HCT116 (cell line): ENCODE measurements around the gene KATNBL1. TPM values are rescaled to one million over a fixed set of nuclear protein-coding genes. Genes with fewer than 3 reads are reported as not detected.

Experiments
- ATAC-seq: fragments of 200-7000 bp; cut with Tn5 transposase; 2 replicates; pipeline ENCODE4 v1.9.1; 2020; ENCODE audit warnings: mild to moderate bottlenecking, moderate library complexity
- BruUV-seq: library from RNA; stranded (reverse); fragments of 400-500 nt; replicated peaks from 2 replicates; lab custom pipeline; 2021; lab: Mats Ljungman, UMichigan
- CTCF ChIA-PET: fragments of 300-600 bp; sonication (Branson Sonifier 250); formaldehyde crosslinking; loops from one replicate; lab custom pipeline; 2021; ENCODE audit warnings: antibody characterized with exemption; lab: Charles Lee
- POLR2A ChIA-PET: fragments of 300-600, 350-600 bp; sonication (Branson Sonifier 250); formaldehyde crosslinking; loops from one replicate; lab custom pipeline; 2021; ENCODE audit warnings: antibody characterized with exemption; lab: Charles Lee
- RAD21 ChIA-PET, 2 experiments: fragments of 300-600 bp; sonication (Branson Sonifier 250); formaldehyde crosslinking; loops; one replicate each; lab custom pipeline; 2023; ENCODE audit warnings: low total read pairs in 2 of 2; ENCODE audit not compliant: uncharacterized antibody in 2 of 2, unreplicated experiment in 2 of 2, low non-redundant PET in 1 of 2; lab: Charles Lee
- DNase-seq: peaks from one replicate; pipeline ENCODE4 v3.0.0-alpha.2; 2010; ENCODE audit warnings: low read depth, low spot score
- H2AFZ ChIP-seq: fragments of 200-600 bp; shearing (Covaris generic), sonication (generic); 2 replicates; pipeline ENCODE4 v1.6.1; 2017; ENCODE audit warnings: low read depth, mixed run types, mixed read lengths, antibody characterized with exemption, low read length; ENCODE audit not compliant: poor library complexity, severe bottlenecking
- H3K27ac ChIP-seq: 2 replicates; pipeline ENCODE4 v1.5.1; 2012; ENCODE audit warnings: low read depth, low read length
- H3K27me3 ChIP-seq: fragments of 200-600 bp; sonication (generic); 2 replicates; pipeline ENCODE4 v1.6.1; 2016; ENCODE audit warnings: mixed run types, low read length, mixed read lengths; ENCODE audit not compliant: insufficient read depth
- H3K36me3 ChIP-seq, 2 experiments: fragments of 200-500 bp in 1 of 2; fragments of 200-600 bp in 1 of 2; sonication (Bioruptor generic) in 1 of 2; sonication (generic) in 1 of 2; 2 replicates each; pipeline versions ENCODE4 v1.5.1 to v1.6.1; 2014 to 2016; ENCODE audit warnings: low read length in 2 of 2, inconsistent platforms in 1 of 2, mixed read lengths in 1 of 2, mixed run types in 1 of 2; ENCODE audit not compliant: insufficient read depth in 2 of 2, control insufficient read depth in 1 of 2
- H3K4me1 ChIP-seq, 2 experiments: fragments of 200-600 bp in 1 of 2; sonication (generic) in 1 of 2; 2 replicates each; pipeline versions ENCODE4 v1.5.1 to v1.6.1; 2012 to 2017; ENCODE audit warnings: low read length in 2 of 2, inconsistent platforms in 1 of 2, mild to moderate bottlenecking in 1 of 2, mixed read lengths in 1 of 2, mixed run types in 1 of 2, moderate library complexity in 1 of 2; ENCODE audit not compliant: insufficient read depth in 2 of 2, control insufficient read depth in 1 of 2
- H3K4me2 ChIP-seq: fragments of 200-600 bp; sonication (generic); 2 replicates; pipeline ENCODE4 v1.6.1; 2017; ENCODE audit warnings: mixed run types, low read length, mixed read lengths
- H3K4me3 ChIP-seq, 2 experiments: fragments of 200-600 bp in 1 of 2; sonication (generic) in 1 of 2; replicated peaks in 1 of 2; 2 replicates each; pipeline ENCODE4 v1.5.1; 2011 to 2016; ENCODE audit warnings: low read length in 2 of 2, control low read depth in 1 of 2, low read depth in 1 of 2, mild to moderate bottlenecking in 1 of 2, mixed read lengths in 1 of 2, mixed run types in 1 of 2
- H3K79me2 ChIP-seq: fragments of 200-600 bp; sonication (generic); 2 replicates; pipeline ENCODE4 v1.6.1; 2017; ENCODE audit warnings: mild to moderate bottlenecking, mixed run types, low read length, moderate library complexity, mixed read lengths; ENCODE audit not compliant: insufficient read depth
- H3K9ac ChIP-seq: fragments of 200-600 bp; sonication (generic); 2 replicates; pipeline ENCODE4 v1.6.1; 2016; ENCODE audit warnings: low read length, mixed read lengths
- H3K9me2 ChIP-seq: fragments of 200-600 bp; sonication (generic), shearing (Covaris generic); 2 replicates; pipeline ENCODE4 v1.6.1; 2017; ENCODE audit warnings: mixed run types, mild to moderate bottlenecking, moderate library complexity; ENCODE audit not compliant: insufficient read depth
- H3K9me3 ChIP-seq, 2 experiments: fragments of 200-500 bp in 1 of 2; fragments of 200-600 bp in 1 of 2; sonication (Bioruptor generic) in 1 of 2; sonication (generic) in 1 of 2; 2 replicates each; pipeline ENCODE4 v1.6.1; 2014 to 2017; ENCODE audit warnings: low read length in 2 of 2, mixed read lengths in 2 of 2, inconsistent platforms in 1 of 2, low read depth in 1 of 2, mild to moderate bottlenecking in 1 of 2, mixed run types in 1 of 2, moderate library complexity in 1 of 2; ENCODE audit not compliant: control insufficient read depth in 1 of 2, insufficient read depth in 1 of 2
- H4K20me1 ChIP-seq: fragments of 200-600 bp; sonication (generic), shearing (Covaris generic); 2 replicates; pipeline ENCODE4 v1.6.1; 2017; ENCODE audit warnings: mixed run types, mild to moderate bottlenecking, moderate library complexity; ENCODE audit not compliant: insufficient read depth
- ATF3 ChIP-seq: IDR thresholded peaks from 2 replicates; pipeline ENCODE4 v1.6.1; 2012
- CTCF ChIP-seq, 3 experiments: fragments of 200-600 bp in 1 of 3; sonication (generic) in 1 of 3; IDR thresholded peaks in 2 of 3; conservative IDR thresholded peaks in 1 of 3; 2 replicates each; pipeline ENCODE4 v1.5.1; 2012 to 2017; ENCODE audit warnings: low read depth in 2 of 3, low read length in 2 of 3, antibody characterized with exemption in 1 of 3, borderline replicate concordance in 1 of 3, control low read depth in 1 of 3, mild to moderate bottlenecking in 1 of 3, mixed read lengths in 1 of 3, mixed run types in 1 of 3, moderate library complexity in 1 of 3; ENCODE audit not compliant: insufficient read depth in 1 of 3
- EZH2 ChIP-seq: fragments of 200-600 bp; sonication (generic); IDR thresholded peaks from 2 replicates; pipeline ENCODE4 v1.6.1; 2017; ENCODE audit warnings: antibody characterized with exemption, mixed run types
- EZH2phosphoT487 ChIP-seq: fragments of 200-600 bp; IDR thresholded peaks from 2 replicates; pipeline ENCODE4 v1.6.1; 2018; ENCODE audit warnings: antibody characterized with exemption, borderline replicate concordance
- FOSL1 ChIP-seq: IDR thresholded peaks from 2 replicates; pipeline ENCODE4 v1.6.1; 2012; ENCODE audit warnings: low read depth
- POLR2A ChIP-seq: IDR thresholded peaks from 2 replicates; pipeline ENCODE4 v1.7.0; 2011; ENCODE audit warnings: borderline replicate concordance; ENCODE audit not compliant: insufficient read depth, insufficient read length; ENCODE audit errors: extremely low read depth
- POLR2AphosphoS5 ChIP-seq: IDR thresholded peaks from 2 replicates; pipeline ENCODE4 v1.6.1; 2011; ENCODE audit warnings: mild to moderate bottlenecking, low read depth, low read length, moderate library complexity
- SIN3A ChIP-seq: IDR thresholded peaks from 2 replicates; pipeline ENCODE4 v1.6.1; 2012; ENCODE audit warnings: low read depth
- SP1 ChIP-seq: IDR thresholded peaks from 2 replicates; pipeline ENCODE4 v1.6.1; 2012; ENCODE audit warnings: low read depth
- ZNF274 ChIP-seq: fragments of 200-500 bp; sonication (Bioruptor generic); IDR thresholded peaks from 2 replicates; pipeline ENCODE4 v1.6.1; 2014; ENCODE audit warnings: mild to moderate bottlenecking, low read depth, low read length, inconsistent platforms
- intact Hi-C: fragments of 100-400 bp; cut with micrococcal nuclease; formaldehyde crosslinking; loops from 2 replicates; pipeline ENCODE4 v1.10.0; 2022
- total RNA-seq: library from RNA; stranded (reverse); gene quantifications from one replicate; pipeline ENCODE4 v1.2.1, GENCODE V29; 2021; ENCODE audit not compliant: unreplicated experiment
- TF ChIP-seq, protein P1 (sequence below): IDR thresholded peaks from 2 replicates; pipeline ENCODE4 v1.6.1; 2011; ENCODE audit warnings: mild to moderate bottlenecking, low read length, moderate library complexity; ENCODE audit not compliant: insufficient replicate concordance; ENCODE audit errors: extremely low read depth

KATNBL1 gene
- total RNA-seq, 1 experiment from 2014 or later: 40.5 TPM

DNA sequence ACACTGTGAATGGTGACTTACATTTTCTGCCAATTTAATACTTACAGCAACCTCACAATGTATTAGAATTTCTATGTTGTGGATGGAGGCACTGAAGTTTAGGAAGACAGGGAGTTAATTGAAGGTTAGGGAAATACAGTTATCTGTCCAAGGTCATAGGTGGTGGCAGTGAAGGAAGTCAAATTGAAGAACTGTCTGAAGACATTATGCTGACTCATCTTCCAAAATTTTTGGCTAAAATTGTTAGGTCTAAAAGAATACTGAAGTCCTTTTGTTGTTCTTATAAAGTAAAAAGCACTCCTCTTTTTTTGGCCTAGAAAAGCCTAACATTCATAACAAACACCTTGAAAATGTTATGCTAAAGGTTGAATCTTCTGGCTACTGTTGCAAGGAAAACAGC, 42.6 kb upstream of the KATNBL1 start:
- Histone ChIP-seq H3K9me3 (no peaks in the 10 kb centered on the region), H3K27me3 (no peaks in the 10 kb centered on the region), H3K4me2 (no peak overlapping the region), H3K79me2 (no peaks in the 10 kb centered on the region), H3K36me3 (no peaks in the 10 kb centered on the region; a peak in 1 of 4 replicates), H4K20me1 (no peaks in the 10 kb centered on the region), H3K4me1 (no peaks in the 10 kb centered on the region), H2AFZ (no peak overlapping the region), H3K27ac (no peak overlapping the region), H3K4me3 (no peak overlapping the region), H3K9me2 (no peaks in the 10 kb centered on the region), H3K9ac (no peak overlapping the region)
- DNase-seq: no peak
- intact Hi-C loops: no loop called here
- BruUV-seq: no TSS peak
- no peak for ATAC-seq
- TF ChIP-seq FOSL1 (no peak), SIN3A (no peak), EZH2phosphoT487 (no peak), ATF3 (no peak), ZNF274 (no peak), POLR2A (no peak), EZH2 (no peak), CTCF (IDR thresholded peaks at IDR 0.05 in 2 of 3, conservative IDR thresholded peaks at IDR 0.05 in 1 of 3; ENCODE audit: borderline replicate concordance in 1 of 3, insufficient read depth in 1 of 3, low read depth in 2 of 3, low read length in 2 of 3) (no peak), SP1 (no peak), POLR2AphosphoS5 (no peak)
- TF ChIP-seq, protein P1, sequence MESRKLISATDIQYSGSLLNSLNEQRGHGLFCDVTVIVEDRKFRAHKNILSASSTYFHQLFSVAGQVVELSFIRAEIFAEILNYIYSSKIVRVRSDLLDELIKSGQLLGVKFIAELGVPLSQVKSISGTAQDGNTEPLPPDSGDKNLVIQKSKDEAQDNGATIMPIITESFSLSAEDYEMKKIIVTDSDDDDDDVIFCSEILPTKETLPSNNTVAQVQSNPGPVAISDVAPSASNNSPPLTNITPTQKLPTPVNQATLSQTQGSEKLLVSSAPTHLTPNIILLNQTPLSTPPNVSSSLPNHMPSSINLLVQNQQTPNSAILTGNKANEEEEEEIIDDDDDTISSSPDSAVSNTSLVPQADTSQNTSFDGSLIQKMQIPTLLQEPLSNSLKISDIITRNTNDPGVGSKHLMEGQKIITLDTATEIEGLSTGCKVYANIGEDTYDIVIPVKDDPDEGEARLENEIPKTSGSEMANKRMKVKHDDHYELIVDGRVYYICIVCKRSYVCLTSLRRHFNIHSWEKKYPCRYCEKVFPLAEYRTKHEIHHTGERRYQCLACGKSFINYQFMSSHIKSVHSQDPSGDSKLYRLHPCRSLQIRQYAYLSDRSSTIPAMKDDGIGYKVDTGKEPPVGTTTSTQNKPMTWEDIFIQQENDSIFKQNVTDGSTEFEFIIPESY: no peak
- ChIA-PET POLR2A (no interaction called here), CTCF (no interaction called here), RAD21 (no interaction called here)
